GM21360 (cell line): Measurements from ENCODE around the gene MYMX.

ENCODE experiments used
- ATAC-seq: cut with Tn5 transposase; IDR thresholded peaks from one replicate; pipeline ENCODE4 v1.9.1; 2021; ENCODE audit warnings: mild to moderate bottlenecking, moderate library complexity; ENCODE audit not compliant: unreplicated experiment

Gene MYMX

DNA sequence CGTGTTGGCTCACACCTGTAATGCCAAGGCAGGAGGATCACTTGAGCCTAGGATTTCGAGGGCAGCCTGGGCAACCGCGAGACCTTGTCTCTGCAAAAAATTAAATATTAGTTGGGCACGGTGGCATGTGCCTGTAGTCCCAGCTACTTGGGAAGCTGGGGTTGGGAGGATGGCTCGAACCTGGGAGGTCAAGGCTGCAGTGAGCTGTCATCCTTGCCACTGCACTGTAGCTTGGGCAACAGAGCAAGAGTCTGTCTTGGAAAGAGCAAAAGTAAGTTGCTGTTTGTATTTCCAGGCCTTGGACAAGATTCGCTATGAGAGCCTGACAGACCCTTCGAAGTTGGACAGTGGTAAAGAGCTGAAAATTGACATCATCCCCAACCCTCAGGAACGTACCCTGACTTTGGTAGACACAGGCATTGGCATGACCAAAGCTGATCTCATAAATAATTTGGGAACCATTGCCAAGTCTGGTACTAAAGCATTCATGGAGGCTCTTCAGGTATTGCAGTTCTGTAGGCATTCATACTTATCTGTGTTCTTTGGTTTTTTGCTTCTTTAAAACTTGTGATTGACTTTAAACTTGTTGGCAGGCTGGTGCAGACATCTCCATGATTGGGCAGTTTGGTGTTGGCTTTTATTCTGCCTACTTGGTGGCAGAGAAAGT, 32.5 kb downstream of the MYMX start:
- ATAC-seq: no peak

- no peak for ATAC-seq
These were observed 33.5 kb downstream of the MYMX start for GRCh38 chr6:44250067-44250717.

- ATAC-seq: no peak
These were observed 34.0 kb downstream of the MYMX start for GRCh38 chr6:44250718-44251123.

DNA sequence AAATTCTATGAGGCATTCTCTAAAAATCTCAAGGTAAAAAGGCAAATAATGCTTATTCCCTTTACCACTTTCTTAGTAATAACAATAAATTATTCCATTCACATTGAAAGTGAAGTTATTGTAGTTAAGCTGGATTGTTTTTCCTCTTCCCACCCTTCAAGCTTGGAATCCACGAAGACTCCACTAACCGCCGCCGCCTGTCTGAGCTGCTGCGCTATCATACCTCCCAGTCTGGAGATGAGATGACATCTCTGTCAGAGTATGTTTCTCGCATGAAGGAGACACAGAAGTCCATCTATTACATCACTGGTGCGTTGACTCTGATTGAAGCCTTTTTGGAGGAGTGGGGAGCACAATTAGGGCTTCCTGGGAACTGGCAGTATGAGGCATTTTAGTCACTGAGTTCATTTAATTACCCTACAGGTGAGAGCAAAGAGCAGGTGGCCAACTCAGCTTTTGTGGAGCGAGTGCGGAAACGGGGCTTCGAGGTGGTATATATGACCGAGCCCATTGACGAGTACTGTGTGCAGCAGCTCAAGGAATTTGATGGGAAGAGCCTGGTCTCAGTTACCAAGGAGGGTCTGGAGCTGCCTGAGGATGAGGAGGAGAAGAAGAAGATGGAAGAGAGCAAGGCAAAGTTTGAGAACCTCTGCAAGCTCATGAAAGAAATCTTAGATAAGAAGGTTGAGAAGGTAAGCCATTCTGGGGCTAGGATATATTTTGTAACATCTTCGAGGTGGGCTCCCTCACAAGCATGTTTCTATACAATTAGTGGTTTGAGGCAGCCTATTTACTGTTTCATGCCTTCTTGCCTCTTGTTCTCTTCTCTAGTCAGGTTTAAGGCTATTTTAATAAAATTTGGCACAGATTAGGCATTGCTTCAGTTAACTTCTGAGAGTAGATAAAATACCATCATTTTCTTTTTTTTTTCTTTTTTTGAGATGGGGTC, 35.1 kb downstream of the MYMX start:
- no peak for ATAC-seq

DNA sequence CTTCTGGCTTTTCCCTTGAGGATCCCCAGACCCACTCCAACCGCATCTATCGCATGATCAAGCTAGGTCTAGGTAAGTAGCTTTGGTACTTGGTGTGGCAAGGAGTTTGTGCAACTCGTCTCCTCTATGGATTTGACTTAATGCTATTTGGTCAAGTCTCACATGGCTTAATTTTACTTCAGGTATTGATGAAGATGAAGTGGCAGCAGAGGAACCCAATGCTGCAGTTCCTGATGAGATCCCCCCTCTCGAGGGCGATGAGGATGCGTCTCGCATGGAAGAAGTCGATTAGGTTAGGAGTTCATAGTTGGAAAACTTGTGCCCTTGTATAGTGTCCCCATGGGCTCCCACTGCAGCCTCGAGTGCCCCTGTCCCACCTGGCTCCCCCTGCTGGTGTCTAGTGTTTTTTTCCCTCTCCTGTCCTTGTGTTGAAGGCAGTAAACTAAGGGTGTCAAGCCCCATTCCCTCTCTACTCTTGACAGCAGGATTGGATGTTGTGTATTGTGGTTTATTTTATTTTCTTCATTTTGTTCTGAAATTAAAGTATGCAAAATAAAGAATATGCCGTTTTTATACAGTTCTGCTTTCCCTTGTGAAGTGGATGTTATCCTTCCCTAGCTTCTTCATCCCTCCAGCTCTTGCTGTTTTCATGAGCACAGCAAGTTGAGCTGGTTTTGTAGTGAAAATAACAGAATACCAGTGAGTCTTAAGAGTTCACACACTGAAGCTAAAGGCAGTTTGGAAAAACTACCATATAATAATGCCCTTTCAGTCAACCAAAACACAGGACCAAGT, 36.8 kb downstream of the MYMX start:
- ATAC-seq: no peak

- ATAC-seq: no peak
These were observed 37.7 kb downstream of the MYMX start for GRCh38 chr6:44254191-44255104.

DNA sequence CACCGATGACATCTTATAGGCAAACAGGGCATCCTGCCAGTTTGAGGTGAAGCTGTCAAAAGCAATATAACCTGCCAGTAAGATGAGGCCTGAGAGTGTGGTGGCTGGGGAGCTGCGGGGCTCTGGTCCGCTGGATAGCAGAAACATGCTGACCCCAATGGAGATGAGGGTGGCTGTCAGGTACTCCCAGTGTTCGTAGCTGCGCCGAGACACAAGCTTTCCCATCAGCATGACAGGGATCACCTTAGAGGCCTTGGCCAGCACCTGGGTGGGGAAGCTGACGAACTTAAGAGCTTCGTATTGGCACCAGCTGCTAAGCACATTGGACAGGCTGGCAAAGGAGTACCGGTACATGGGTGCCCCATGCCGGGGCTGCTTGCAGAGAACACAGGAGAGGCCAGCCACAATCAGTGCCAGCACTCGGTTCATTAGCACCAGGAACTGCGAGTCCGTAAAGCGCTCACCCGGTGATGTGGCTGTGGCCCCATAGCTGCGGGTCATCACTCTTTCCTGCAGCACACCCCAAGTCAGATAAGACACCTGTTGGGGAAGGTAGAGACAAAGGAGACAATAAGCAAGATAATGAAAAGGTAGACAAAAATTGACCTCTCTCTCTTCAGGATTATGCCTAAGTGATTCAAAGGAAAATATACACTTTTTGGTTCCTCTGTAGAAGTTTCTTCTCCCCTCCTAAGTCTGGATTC, 38.5 kb downstream of the MYMX start:
- no peak for ATAC-seq

GRCh38 chr6:44255871-44256774, 39.4 kb downstream of the MYMX start:
- ATAC-seq: no peak

- ATAC-seq: no peak
These were observed 40.0 kb downstream of the MYMX start for GRCh38 chr6:44256775-44257024.

DNA sequence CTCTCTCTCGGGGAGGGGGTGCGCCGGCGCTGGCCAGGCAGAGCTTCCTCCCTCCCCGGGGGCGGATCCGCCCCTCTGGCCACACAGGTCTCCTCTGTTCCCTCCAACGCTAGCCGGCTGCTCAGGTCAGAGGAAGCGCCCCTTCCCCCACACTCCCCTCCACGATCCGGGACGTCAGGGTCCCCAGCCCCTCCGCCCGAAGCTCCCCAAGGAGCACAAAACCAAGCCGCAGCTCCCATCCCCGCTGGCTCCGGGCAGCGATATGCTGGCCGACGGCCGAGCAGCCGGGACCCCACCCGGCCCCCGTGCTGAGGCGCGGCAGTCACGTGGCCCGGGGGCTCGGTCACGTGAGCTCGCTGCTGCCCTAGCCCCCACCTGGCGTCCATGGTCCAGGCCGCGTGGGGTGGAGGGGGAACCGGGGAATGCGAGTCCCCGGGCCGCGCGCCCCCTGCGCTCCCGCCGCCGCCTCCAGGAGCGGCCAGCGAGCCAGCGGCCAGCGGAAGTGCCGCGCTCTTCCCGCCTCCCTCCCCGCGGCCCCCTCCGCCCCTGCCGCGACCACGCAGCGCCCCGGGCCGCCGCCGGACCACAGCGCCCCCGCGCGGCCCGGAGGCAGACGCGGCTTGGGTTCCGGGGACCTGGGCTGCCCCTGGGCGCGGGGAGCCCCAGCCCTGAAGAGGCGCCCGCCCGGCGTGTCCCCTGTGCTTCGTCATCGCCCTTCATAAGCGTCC, 40.5 kb downstream of the MYMX start, which contains the start of gene SLC35B2:
TSS of gene SLC35B2 (minus strand) at position 504 of the 728 bp plus-strand sequence. CDS start at position 386, 118 bp downstream.
- peak; percentile 29 for ATAC-seq

GRCh38 chr6:44257753-44258324, 41.1 kb downstream of the MYMX start:
- peak; percentile 21 for ATAC-seq

DNA sequence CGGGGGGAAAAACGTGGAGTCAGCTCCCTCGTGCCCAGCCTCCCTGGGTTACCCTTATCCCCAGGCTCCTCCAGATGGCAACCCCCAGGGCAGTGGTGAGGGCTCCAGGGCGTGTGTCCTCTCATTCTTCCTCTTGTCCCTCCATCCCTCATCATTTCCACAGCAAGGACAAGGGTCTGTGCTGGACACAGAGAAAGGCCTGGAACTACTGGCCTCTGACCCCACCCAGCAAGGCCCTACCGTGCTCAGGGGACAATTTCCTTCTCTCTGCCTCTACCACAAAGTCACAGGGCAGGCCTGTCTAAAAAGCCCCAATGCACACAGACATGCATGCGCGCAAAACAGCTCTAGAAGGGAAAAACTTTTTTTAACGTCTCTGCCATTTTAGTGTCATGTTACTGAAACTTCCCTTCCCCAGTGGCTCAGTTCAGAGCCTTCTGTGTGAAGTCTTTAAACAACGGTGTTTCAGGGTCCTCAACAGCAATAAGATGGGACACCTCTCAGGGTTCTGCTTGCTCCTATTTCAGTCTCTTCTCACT, 41.7 kb downstream of the MYMX start:
- no peak for ATAC-seq

DNA sequence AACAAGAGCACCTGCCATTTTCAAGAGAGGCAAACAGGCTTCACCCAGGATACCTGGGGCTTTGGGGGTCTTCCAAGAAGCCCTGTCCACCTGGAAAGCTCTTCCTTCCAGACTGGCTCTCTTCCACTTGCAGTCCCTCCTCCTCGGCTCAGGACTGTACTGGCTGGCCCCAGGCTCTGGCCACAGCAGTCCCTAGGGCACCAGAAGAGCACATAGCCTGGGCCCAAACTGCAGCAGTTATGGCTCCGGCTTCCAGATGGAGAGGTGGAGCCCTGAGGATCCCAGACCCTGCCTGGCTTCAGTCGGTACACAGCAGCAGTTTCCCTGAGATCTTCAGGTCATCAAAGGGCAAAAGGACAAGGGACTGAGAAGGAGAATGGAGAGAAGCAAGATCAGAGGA, 42.2 kb downstream of the MYMX start:
- ATAC-seq: no peak

DNA sequence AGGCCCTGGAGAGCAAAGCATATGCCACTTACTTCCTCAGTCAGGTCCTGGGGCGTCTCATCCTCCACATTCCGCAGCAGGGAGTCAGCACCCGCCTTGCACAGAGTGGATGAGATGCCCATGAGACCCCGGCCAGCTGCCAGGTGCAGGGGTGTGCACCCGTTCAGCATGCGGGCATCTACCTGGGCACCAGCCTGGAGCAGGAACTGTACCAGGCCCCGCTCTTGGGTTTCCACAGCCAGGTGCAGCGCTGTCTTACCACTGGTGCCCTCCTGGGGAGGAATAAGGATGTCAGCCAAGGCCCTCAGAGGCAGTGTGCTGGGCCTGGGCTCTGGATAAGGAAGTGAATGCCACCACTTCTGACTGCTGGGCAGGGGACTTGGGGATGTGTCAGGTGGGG, 43.3 kb downstream of the MYMX start:
- ATAC-seq: no peak

DNA sequence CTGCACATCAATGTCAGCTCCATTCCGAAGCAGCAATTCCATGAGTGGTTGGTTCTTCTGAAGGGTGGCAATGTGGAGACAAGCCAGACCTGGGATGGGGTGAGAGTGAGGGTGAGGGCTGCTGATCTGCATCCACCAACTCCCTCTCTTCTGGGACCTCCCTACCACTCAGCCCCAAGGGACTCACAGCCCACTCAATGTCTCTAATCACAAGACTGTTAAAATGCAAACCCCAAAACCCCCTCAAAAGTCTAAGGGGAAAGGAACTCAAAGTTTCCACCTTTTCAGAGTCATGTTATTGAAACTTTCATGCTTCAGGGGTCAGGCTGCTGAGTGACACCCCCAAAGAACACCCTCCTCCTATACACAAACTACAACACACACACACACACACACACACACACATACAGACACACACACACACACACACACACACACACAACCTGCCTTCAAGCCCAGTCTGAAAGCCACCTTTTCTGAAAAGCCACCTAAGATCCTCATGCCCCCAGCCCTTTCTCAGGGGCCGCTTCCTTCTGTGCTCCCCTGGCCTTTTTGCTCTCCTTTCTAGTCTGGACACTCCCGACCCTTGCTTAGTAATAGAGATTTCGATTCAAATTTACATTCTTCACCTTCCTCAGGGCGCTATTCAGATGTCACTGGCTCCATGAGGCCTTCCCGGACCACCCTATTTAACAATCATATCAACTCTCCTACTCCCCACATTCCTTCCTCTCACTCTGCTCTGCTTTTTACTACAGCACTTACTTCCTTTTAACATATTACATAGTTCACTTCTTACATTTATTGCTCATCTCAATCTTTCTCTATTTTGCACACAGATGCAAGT, 43.9 kb downstream of the MYMX start:
- no peak for ATAC-seq

DNA sequence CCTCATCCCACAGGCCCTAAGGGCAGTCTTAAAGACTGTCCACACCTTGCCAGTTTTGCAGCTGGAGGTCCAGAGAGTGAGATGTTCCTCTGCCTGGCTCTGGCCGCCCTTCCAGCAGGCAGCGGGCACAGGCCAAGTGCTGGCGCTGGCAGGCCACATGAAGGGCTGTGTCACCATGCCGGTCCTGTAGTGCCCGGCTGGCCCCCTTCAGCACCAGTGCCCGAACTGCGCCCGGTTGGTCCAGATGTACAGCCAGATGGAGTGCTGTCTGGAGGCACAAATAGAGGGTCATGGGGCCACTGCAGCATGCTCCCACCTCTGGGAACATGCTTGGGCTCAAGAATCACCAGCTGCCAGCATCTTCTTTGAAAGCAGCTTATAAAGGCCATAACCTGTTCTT, 44.9 kb downstream of the MYMX start:
- no peak for ATAC-seq
